ENCODE data around the gene RARRES2. TPM values are rescaled to one million over a fixed set of nuclear protein-coding genes. Genes with fewer than 3 reads are reported as not detected.

The RARRES2 gene
- total RNA-seq, 3 donors from 2014 or later (not counting 1 experiment from before 2014, with no cell fraction given): not detected

GRCh38 chr7:150384406-150385301 lies 43.2 kb upstream of the RARRES2 start:
- H3K4me1 Mint-ChIP-seq: peaks cover 16 to 18% of the 10 kb centered on the region in 2 donors
- intact Hi-C loops (cut with micrococcal nuclease): no loop called here
- 89% methylated on average over 13 of the region's 15 CpGs for WGBS (ENCODE audit: insufficient coverage)
- no peak for TF ChIP-seq CTCF (IDR thresholded peaks at IDR 0.05)
- Histone ChIP-seq H3K4me1 (ENCODE audit: control insufficient read depth, insufficient read depth, low read length) (peaks cover 11% of the 10 kb centered on the region), H3K9me3 (ENCODE audit: control insufficient read depth, insufficient read depth, low read length) (no peaks in the 10 kb centered on the region), H3K27me3 (ENCODE audit: control insufficient read depth, insufficient read depth, low read length) (no peaks in the 10 kb centered on the region), H3K36me3 (ENCODE audit: control insufficient read depth, insufficient read depth, low read length) (no peaks in the 10 kb centered on the region), H3K4me3 (ENCODE audit: low read length) (no peak overlapping the region), H3K27ac (ENCODE audit: low read length) (no peak overlapping the region)
- ATAC-seq: no peak
- H3K36me3 Mint-ChIP-seq: no peaks in the 10 kb centered on the region
- no peaks in the 10 kb centered on the region for H3K9me3 Mint-ChIP-seq
- H3K27me3 Mint-ChIP-seq (ENCODE audit: low read depth in 2 of 2): no peaks in the 10 kb centered on the region
- no peak overlapping the region for H3K27ac Mint-ChIP-seq
- no peak overlapping the region for H3K4me3 Mint-ChIP-seq
- no peak for DNase-seq

GRCh38 chr7:150383710-150384397 lies 42.4 kb upstream of the RARRES2 start:
- TF ChIP-seq CTCF (IDR thresholded peaks at IDR 0.05): no peak
- no peaks in the 10 kb centered on the region for H3K36me3 Mint-ChIP-seq
- peaks cover 13% of the 10 kb centered on the region for H3K4me1 ChIP-seq (ENCODE audit: control insufficient read depth, insufficient read depth, low read length)
- no peak overlapping the region for H3K27ac Mint-ChIP-seq
- peaks cover 18 to 20% of the 10 kb centered on the region in 2 donors for H3K4me1 Mint-ChIP-seq
- H3K27ac ChIP-seq (ENCODE audit: low read length): no peak overlapping the region
- ATAC-seq (no peak), DNase-seq (no peak)
- no peak overlapping the region for H3K4me3 ChIP-seq (ENCODE audit: low read length)
- no peaks in the 10 kb centered on the region for H3K9me3 Mint-ChIP-seq
- no peaks in the 10 kb centered on the region for H3K9me3 ChIP-seq (ENCODE audit: control insufficient read depth, insufficient read depth, low read length)
- H3K27me3 ChIP-seq (ENCODE audit: control insufficient read depth, insufficient read depth, low read length): no peaks in the 10 kb centered on the region
- H3K36me3 ChIP-seq (ENCODE audit: control insufficient read depth, insufficient read depth, low read length): no peaks in the 10 kb centered on the region
- intact Hi-C loops (cut with micrococcal nuclease): no loop called here
- no peaks in the 10 kb centered on the region for H3K27me3 Mint-ChIP-seq (ENCODE audit: low read depth in 2 of 2)
- H3K4me3 Mint-ChIP-seq: no peak overlapping the region
- WGBS (ENCODE audit: insufficient coverage): 89% methylated on average over 22 of the region's 22 CpGs

GRCh38 chr7:150382844-150383225 lies 41.4 kb upstream of the RARRES2 start:
- Histone ChIP-seq H3K27me3 (ENCODE audit: control insufficient read depth, insufficient read depth, low read length) (no peaks in the 10 kb centered on the region), H3K4me3 (ENCODE audit: low read length) (no peak overlapping the region), H3K4me1 (ENCODE audit: control insufficient read depth, insufficient read depth, low read length) (peaks cover 23% of the 10 kb centered on the region), H3K27ac (ENCODE audit: low read length) (no peak overlapping the region), H3K9me3 (ENCODE audit: control insufficient read depth, insufficient read depth, low read length) (no peaks in the 10 kb centered on the region), H3K36me3 (ENCODE audit: control insufficient read depth, insufficient read depth, low read length) (no peaks in the 10 kb centered on the region)
- TF ChIP-seq CTCF (IDR thresholded peaks at IDR 0.05): no peak
- Mint-ChIP-seq H3K9me3 (no peaks in the 10 kb centered on the region), H3K27me3 (ENCODE audit: low read depth in 2 of 2) (no peaks in the 10 kb centered on the region), H3K27ac (no peak overlapping the region), H3K36me3 (no peaks in the 10 kb centered on the region), H3K4me1 (peaks cover 26% of the 10 kb centered on the region in 2 donors), H3K4me3 (no peak overlapping the region)
- ATAC-seq: no peak
- intact Hi-C loops (cut with micrococcal nuclease): no loop called here
- no peak for DNase-seq
- WGBS (ENCODE audit: insufficient coverage): 75% methylated on average over 4 of the region's 4 CpGs

All from natural killer cell (primary cell).